Activated T-cell treated with anti-CD3 and anti-CD28 coated beads for 24 hours (primary cell): ENCODE measurements around the gene TNFAIP2.

ENCODE experiments used
- DNase-seq: peaks from one replicate; pipeline ENCODE4 v3.0.0-alpha.2; 2020; ENCODE audit warnings: low read depth

TNFAIP2 gene

GRCh38 chr14:103093856-103094405 is 29.3 kb upstream of the TNFAIP2 start:
- no peak for DNase-seq

- DNase-seq, result no peak
Measured at GRCh38 chr14:103094406-103095209, 28.7 kb upstream of the TNFAIP2 start, which contains the start of gene EXOC3L4. Gene EXOC3L4 (plus strand): TSS chr14:103094725. CDS start chr14:103100220, 5,495 bp downstream.

- no peak for DNase-seq
Measured at GRCh38 chr14:103095210-103095778, 28.0 kb upstream of the TNFAIP2 start.

- DNase-seq, result no peak
Measured at GRCh38 chr14:103096387-103096786, 26.9 kb upstream of the TNFAIP2 start.

- DNase-seq, result no peak
Measured at GRCh38 chr14:103097244-103097993, 25.8 kb upstream of the TNFAIP2 start.

- DNase-seq, result no peak
Measured at GRCh38 chr14:103097994-103098957, 25.0 kb upstream of the TNFAIP2 start.

GRCh38 chr14:103099081-103099732 is 24.1 kb upstream of the TNFAIP2 start:
- DNase-seq, result no peak

GRCh38 chr14:103099733-103100280 is 23.5 kb upstream of the TNFAIP2 start:
- no peak for DNase-seq

GRCh38 chr14:103100281-103101121 is 22.8 kb upstream of the TNFAIP2 start:
- DNase-seq, result no peak

- no peak for DNase-seq
Measured at GRCh38 chr14:103101257-103101962, 21.9 kb upstream of the TNFAIP2 start.

- DNase-seq, result no peak
Measured at GRCh38 chr14:103101963-103102688, 21.1 kb upstream of the TNFAIP2 start.

GRCh38 chr14:103102689-103103260 is 20.5 kb upstream of the TNFAIP2 start:
- no peak for DNase-seq

- no peak for DNase-seq
Measured at GRCh38 chr14:103103461-103104388, 19.5 kb upstream of the TNFAIP2 start.

GRCh38 chr14:103104389-103104653 is 18.9 kb upstream of the TNFAIP2 start:
- no peak for DNase-seq

GRCh38 chr14:103104654-103105452 is 18.4 kb upstream of the TNFAIP2 start:
- peak; percentile 55 for DNase-seq

- DNase-seq, result no peak
Measured at GRCh38 chr14:103105580-103106150, 17.6 kb upstream of the TNFAIP2 start.
